ENCODE measurements around the gene RBMS1.

The RBMS1 gene

DNA sequence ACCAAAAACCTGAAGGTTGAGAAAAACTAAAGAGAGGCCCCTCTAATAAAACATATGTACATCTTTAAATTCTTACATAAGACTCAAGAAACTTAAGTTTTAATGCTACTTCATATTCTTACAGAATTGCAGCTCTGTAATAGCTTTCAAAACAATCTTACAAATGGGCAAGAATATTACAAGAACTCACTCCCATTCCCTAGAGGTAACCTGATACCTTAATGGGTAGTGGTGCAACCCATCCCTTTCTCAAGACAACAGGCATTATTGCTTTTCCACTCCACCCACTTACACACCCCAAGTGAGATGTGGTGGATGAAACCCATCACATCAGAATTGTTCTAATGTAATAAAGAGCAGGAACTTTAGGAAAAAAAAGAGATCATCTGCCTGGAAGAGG, 103.7 kb downstream of the RBMS1 start:
- no peak overlapping the region for H3K4me3 ChIP-seq (ENCODE audit: low read depth, low read length)

DNA sequence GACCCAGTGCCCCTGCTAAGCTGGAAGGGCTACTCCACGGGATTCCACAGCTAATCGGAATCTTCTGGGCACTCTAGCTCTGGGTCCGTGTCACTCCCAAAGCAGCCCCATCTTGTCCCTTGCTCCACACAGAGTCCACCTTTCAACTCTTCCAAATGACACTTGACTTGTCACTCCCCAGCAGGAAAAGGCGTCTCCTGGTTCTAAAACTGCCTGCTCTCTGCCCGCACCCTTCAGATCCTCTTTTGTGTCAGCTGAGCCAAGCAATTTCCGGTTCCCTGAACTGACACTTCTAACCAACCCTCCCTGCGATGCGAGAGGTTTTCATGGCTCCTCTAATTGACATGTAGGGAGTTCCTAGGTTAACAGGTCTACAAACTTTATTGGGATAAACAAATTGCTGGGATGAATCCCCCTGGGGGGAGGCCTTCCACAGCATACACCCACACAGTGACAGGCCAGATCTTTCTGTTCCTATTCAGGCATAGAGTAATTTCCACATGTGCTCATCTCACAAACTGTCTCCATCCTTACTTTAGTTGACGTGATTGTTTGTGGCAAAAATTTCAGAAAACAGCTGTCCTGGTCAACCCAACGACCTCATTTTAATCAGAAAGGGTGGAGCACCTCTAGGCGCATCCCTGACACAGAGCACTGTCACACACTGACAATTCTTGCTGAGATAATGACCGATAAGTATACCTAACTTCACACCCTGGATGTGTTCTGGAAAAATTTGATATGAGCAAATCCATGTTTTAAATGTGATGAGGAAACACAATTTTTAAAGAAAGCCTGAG, 104.9 kb downstream of the RBMS1 start:
- no peak overlapping the region for H3K4me3 ChIP-seq (ENCODE audit: low read depth, low read length)

DNA sequence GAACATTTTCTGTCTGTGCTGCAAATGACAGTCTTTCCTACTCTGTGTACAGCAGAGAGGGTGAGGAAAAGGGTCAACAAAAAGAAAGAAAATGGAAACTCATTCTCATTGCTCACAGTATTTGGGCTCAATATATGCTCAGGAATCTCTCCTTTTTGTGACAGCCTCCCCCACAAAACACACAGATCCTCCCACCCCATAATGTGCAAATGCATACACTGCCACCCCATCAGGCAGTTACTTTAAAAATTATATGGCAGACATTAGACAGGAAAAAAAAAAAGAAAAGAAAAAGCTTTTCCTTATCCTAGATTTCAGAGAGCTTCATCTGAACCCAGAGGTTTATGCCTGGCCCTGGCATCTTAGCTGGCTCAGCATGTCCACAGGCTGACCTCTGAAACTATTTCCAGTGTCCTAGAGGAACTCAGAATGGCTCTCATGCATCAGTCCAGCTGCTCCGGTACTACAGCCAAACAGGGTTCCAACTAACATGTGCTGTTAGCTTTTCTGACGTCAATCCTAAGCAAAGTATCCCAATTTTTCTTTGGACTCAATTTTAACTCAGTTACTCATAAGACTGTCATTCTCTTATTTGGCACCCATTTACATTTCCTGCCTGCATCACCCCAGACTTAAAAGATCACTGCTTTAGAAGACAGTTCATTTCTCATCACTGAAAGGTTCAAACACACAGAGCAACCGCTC, 105.9 kb downstream of the RBMS1 start:
- H3K4me3 ChIP-seq (ENCODE audit: low read depth, low read length), result no peak overlapping the region

DNA sequence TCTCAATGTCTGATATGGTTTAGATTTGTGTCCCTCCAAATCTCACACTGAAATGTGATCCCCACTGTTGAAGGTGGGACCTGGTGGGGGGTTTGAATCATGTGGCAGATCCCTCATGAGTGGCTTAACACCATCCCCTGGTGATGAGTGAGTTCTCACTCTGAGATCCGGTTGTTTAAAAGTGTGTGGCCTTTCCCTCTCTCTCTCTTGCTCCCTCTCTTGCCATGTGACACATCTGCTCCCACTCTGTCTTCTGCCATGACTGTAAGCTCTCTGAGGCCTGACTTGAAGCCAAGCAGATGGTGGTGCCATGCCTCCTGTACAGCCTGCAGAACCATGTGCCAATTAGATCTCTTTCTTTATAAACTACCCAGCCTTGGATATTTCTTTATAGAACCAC, 108.8 kb downstream of the RBMS1 start:
- H3K4me3 ChIP-seq (ENCODE audit: low read depth, low read length), result no peak overlapping the region

DNA sequence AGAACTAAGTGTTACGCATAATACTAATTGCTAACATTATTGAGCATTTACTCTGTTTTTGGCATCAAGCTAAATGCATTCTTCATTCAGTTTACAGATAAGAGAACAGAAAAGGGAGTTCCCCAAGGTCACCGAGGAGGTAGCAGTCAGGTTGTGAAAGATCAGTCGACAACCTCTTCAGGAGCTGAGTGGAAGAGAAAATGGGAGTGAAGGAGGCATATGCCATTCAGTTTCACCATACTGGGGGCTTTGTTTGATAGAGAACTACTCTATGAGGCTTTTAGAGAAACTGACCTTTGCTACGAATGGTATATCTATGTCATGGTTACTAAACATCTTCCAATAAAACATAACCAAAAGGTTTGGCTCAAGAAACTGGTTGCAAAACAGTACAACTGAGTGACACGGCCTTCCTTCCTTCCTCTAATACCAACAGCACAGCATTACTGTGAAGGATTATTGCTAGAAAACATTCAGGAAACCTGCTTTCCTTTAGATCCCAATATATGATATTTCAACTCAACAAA, 112.1 kb downstream of the RBMS1 start:
- H3K4me3 ChIP-seq (ENCODE audit: low read depth, low read length), result no peak overlapping the region

DNA sequence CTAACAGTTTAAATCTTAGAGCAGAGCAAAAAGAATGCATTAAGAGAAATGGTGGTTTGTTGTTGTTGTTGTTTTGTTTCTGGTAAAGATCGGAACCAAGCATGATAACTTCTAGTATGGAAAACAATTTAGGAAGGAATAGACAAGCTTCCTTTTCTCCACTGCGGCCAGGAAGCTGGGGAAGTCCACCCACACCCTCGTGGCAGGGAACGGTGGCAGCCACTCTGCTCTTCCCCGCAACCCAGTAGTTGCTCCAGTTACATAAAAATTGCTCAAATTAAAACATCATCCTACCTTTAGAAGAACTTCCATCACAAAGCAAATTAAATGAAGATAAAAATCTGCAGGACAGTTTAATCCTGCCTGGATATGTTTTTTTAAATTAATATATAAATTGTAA, 113.0 kb downstream of the RBMS1 start:
- no peak overlapping the region for H3K4me3 ChIP-seq (ENCODE audit: low read depth, low read length)

DNA sequence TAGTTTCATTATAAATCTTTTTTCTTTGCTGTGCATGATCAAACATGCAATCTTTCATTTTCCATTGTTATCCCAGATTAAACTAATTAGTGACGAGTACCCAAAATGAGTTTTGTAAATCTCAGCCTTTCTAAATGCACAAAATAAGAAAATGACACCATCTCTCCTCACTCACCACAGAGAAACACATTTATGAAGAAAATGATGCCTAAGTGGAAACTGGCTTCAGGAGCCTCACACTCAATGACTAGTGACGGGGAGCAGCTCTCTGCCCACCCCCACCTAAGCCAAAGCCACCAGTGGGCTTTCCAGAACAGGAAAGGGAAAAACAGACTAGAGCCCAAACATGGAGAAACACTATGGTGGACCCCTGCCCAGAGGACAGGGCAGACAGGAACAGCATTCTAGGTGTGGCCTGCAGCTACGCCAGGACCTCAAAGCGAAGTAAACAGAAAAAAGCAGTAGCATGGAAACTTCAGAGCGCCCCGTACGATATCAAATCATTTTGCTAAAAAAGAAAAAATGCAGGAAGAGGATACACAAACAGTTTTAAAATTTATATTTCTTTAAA, 113.5 kb downstream of the RBMS1 start:
- no peak overlapping the region for H3K4me3 ChIP-seq (ENCODE audit: low read depth, low read length)

DNA sequence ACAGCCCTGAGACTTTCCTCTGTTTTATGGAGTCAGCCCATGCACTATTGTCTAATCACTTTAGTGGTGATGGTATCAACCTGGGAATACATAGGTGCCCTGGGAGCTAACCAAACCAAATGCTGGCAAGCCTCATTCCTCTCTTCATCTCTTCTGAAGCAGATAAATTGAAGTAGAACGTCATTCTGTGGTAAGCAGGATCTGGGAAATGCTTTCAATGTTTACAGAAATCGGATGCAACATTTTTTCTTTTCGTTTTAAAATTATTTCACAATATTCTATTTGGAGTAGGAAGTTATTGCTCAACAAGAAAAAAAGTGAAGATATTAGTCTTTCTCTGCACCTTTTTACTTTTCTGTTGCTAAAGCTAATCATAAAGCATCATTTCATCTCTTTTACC, 114.2 kb downstream of the RBMS1 start:
- H3K4me3 ChIP-seq (ENCODE audit: low read depth, low read length), result no peak overlapping the region

DNA sequence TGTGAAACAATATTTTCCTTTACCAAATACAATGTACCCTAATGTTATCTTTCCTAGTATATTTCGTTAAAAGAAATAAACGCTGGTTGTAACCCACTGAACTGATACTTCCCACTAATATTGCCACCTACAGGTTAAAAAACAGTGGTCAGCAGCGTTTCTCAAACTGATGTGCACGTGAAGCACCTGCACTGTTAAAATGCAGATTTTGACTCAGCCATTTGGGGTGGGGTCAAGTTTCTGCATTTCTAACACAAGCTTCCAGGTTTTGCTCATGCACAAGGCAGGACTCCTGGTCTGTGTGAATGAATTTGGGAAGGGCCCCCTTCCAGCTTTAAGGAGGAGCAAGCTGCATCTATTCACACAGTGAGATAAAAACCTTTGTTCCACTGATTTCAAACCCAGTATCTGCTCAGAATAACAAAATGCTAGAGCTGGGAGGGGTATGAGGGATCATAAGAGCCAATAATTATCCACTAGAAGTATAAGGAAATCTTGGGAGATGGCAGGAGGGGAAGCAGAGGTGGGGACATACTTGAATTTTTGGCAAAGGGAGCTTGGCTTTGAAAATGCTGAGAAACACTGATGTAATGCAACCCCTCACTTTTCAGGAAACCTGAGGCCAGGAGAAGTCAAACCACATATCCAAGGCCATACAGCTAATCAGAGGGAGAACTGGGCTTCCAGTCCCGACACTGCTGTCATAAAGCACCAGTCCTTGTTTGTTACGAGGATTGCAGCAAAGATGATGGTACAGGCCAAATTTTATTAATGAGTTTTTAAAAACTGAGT, 116.2 kb downstream of the RBMS1 start:
- no peak overlapping the region for H3K4me3 ChIP-seq (ENCODE audit: low read depth, low read length)

DNA sequence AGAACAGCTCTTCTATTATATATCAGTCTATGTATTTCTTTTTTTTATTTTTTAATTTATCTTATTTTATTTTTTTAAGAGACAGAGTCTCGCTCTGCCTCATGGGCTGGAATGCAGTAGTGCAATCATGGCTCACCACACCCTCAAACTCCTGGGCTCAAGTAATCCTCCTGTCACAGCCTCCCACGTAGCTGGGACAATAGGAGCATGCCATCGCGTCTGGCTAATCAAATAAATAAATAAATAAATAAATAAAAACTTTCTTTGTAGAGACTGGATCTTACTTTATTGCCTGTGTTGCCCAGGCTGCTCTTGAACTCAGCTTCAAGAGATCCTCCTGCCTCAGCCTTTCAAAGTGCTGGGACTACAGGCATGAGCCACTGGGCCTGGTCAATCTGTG, 117.0 kb downstream of the RBMS1 start:
- no peak overlapping the region for H3K4me3 ChIP-seq (ENCODE audit: low read depth, low read length)

DNA sequence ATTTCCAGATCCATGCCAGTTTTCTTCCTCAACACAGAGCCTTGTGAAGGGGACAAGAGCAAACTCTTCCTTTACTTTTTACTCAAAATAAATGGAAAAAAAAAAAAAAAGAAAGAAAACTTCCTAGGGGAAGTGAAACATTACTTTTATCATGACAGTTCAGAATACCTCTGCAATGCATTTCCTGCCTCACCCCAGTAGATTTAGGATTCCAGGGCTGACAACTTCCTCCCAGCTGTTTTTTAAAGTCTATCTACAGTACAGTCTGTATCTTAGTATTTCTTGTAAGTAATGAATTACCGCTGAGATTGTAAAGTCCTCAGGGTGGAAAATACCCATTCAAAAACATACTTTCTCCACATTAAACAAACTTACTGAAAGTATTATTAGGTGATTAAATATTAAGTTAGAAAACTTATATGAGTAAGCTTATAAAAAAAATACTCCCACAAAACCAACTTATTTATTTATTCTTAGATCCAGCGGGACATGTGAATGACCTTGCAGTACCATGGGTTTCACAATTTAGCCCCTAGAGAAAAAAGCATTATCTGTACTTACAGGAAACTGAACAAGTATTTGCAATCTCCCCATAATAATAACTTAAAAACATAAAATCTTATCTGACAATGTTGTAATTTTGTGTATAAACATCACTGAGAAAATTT, 117.7 kb downstream of the RBMS1 start:
- H3K4me3 ChIP-seq (ENCODE audit: low read depth, low read length), result no peak overlapping the region

DNA sequence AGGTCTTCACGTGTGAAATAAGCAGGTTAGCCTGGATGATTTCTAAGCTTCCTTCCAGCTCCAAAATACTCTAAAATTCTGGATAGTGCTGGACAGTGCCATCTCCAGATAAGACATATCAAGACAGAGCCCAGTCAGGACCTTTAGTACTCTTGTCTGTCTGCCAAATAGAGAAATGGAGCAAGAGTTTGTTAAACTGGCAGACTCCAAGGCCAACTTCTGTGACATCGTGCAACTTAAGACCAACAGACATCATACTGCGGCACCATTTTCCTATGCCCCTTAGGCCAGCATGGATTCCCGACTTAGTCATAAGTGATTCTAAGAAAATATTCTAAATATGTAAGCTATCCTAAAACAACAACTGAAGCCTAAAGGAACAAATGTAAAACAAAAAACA, 118.6 kb downstream of the RBMS1 start:
- no peak overlapping the region for H3K4me3 ChIP-seq (ENCODE audit: low read depth, low read length)

DNA sequence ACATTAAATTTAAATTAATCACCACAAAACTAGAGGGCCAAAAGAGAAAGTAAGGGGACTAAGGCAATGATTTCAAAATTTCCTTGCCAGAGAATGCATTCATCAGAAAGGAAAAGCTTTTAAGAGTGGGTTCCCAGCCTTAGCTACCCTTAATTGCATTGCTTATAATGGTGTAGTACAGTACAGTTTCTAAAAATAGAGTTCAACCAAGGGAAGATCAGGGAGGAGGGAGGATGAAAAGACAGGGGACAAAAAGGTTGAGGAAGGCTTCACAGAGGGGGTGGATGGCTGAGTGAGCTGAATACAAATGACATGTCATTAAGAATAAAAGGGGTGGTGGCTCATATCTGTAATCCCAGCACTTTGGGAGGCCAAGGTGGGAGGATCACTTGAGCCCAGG, 119.9 kb downstream of the RBMS1 start:
- no peak overlapping the region for H3K4me3 ChIP-seq (ENCODE audit: low read depth, low read length)

DNA sequence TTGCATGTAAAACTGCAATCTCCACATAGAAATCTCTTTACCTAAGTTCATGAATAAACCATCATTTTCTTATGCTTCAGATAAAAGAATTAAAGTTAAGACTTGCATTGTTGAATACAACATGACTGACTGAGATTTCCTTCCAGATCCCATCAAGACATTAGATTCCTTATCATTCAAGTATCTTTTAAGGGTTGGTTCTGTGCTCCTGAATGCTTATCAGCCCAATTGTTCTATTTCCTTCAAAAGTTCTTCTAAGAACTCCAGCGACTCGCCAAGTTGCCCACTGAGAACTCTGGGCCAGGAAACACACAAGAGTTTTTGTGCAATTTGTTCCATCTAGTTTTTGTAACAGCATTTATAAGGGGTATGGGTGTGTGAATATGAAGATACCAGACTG, 120.3 kb downstream of the RBMS1 start:
- no peak overlapping the region for H3K4me3 ChIP-seq (ENCODE audit: low read depth, low read length)

DNA sequence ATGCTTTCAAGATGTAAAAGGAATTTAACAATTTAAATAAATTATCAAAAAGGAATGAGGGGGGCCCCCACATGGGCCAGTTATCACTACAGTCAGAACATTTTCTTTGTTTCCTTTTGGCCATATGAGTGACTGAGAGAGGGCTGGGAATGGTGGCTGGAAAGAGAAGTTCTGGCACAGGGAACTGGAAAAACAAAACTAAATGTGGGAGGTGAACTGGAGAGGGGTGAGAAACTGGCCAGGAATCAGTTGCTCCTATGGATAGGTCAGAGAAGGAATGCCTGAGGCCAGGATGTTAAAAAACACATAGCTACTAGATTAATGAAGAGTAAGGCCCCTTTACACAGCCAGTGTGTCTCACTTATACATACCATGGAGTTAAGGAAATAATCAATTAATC, 121.0 kb downstream of the RBMS1 start:
- no peak overlapping the region for H3K4me3 ChIP-seq (ENCODE audit: low read depth, low read length)

DNA sequence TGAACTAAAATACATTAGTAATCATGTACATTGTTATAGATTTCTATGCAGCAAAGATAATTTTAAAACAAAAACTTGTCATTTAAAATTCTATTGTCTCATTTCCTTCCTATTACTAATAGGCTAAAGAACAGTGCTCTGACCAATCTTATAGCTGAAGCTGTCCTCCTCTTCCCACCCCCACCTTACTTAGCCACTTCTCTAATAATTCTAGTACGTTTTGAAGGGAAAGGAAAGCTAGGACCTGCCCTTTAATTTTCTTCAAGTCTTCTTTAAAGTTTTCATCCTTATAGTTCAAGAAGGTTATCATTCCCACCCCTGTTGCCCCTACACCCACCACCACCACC, 121.6 kb downstream of the RBMS1 start:
- no peak overlapping the region for H3K4me3 ChIP-seq (ENCODE audit: low read depth, low read length)

DNA sequence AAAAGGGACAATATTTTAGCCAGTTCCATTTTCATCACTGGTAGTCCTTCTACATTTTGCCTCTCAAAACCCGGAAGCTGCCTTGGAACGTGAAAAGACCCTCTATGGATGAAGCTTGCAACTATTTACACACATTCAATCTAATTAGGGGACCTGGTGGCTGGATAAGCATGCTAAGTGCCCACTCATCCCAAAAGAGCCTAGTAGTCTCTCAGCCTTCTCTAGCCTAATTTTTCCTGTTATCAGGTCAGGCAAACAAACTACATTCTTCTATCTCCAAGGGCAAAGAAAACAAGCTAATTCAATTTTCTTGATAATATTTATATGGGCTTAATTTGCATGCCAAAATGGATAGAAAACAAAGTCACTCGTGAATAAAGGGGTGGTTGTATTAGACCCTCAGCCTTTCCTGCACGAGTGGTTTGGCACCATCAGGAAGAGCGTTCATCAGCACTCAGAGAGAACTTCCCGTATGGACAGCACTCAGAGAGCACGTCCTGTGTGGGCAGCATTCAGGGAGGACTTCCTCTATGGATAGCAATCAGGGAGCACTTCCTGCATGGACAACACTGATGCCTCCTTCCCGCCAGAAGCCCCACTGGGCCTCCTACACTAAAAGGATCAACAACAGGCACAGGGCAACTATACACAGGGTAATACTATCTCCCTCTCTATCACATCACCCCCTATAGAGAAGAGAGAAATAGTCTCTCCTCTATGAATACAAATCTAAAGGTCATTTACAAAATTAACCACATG, 122.2 kb downstream of the RBMS1 start:
- H3K4me3 ChIP-seq (ENCODE audit: low read depth, low read length), result no peak overlapping the region

DNA sequence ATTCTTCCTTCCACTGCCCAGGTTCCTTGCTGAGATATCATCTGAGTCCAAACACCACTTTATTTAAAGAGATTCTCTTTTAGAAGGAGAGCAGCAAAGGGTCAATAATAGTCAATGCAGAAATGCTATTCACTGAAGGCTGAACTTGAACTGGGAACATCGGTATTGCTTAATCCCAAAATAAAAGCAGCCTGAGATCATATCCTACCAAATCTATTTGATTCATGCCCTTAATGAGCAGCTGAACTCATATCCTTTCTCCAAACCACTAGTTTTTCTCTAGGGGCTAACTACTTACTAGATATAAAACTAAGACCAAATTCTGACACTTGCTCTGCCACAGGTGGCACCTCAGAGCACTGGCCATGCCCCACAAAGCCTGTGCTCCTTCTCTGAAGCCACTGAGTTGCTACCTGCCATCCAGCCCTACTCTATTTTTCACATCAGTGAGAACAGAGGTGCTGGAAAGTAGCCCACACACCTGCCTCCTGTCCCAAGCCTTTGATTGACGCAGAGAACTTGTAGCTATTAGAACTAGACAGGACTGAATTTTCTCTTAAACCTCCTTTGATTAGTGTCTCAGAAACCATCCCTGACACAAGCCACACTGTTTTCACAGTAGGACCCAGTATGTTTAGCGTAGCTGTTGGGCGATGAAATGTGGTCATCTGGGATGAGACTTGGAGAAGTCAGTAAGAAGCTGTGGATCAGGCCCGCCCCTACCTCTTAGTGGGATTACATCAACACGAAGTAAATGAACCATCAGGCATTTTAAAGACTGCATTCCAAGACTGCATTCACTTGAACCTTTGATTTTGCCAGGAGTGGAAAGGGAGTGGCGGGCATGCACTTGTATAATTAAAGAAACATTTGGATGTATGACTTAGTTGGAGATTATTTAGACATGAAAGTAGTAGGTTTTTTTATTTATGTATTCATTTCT, 124.3 kb downstream of the RBMS1 start:
- H3K4me3 ChIP-seq (ENCODE audit: low read depth, low read length), result no peak overlapping the region

DNA sequence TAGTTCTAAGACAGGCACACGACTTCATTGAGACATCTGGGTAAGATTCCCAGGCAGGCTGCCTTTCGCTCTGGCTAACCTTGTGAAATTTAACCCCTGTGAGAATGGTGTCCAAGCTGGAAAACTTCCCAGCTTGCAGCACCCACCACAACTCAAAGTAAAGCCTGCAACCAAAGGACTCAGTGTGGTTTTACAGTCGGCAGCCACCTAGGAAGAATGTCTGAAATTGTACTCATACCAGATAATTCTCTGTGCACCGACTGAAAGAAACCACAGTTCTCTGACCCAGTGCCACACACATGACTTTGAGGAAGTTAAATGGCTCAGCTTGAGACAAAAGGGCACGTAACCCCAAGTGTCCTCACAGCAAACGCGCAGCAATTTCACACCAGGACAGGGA, 125.7 kb downstream of the RBMS1 start:
- H3K4me3 ChIP-seq (ENCODE audit: low read depth, low read length), result no peak overlapping the region

All from iPS-11a (cell line).